Measurements from ENCODE around the gene OR2T35. TPM values are rescaled to one million over a fixed set of nuclear protein-coding genes. Genes with fewer than 3 reads are reported as not detected.
A peak's percentile ranks its signal among the peaks of the same experiment; 100 is the strongest.

OR2T35 gene
- total RNA-seq, 1 experiment from 2014 or later: not detected

- DNase-seq (ENCODE audit: low spot score): no peak
Observed at GRCh38 chr1:248625971-248626370, 19.1 kb downstream of the OR2T35 start.

DNA sequence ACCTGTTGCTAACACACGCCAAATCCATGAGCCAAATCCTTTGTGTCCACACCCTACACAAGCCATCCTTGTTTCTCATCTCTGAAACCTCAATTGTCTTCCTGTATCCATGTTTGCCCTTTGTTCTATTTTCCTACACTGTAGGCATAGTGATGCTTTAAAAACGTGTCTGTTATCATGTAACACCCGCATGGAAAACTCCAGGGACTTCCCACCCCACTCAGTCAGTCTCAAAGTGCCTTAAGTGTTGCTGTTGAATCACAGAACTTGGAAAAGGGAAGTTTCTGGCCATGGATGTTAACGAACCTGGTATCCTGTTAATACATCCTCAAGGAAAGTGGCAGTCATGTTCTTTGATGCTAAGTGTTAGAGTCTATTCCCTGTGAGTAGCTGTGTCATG is 19.9 kb downstream of the OR2T35 start:
- DNase-seq (ENCODE audit: low spot score): no peak

DNA sequence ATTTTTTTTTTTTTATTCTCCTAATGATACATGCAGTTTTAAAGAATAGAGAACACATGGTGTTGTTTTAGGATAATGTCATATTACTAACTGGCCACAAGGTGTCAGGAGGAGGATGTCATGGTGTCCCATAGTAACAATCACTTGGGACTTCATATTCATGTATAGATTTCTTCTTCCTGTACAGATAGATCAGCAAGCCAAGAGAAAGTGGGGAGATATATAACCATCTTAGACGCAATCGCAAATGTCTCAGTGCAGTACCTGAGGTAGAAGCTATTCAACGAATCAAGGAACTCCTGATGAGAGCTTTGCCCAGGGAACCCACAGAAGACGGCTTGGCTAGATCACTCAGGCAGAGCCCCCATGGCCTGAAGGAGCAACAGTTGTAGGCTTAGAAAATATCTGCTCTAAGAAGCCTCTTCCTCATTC is 22.5 kb downstream of the OR2T35 start:
- DNase-seq (ENCODE audit: low spot score): peak; percentile 56

DNA sequence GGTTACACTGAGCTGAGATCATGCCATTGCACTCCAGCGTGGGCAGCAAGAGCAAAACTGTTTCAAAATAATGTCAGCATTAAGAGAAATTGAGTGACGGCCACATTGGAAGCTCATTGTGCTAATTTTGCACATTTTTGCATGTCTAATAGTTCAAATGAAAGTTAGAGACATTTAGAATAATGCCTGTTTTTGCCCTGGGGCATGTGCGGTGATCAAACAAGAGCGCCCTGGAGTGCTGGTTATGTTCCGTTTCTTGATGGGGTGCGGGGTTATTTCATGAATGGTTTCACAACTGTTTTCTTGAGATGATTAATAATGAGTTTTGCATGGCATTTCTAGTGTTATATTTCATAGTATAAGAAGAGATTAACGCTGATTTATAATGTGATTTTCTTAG is 23.3 kb downstream of the OR2T35 start:
- DNase-seq (ENCODE audit: low spot score): no peak

DNA sequence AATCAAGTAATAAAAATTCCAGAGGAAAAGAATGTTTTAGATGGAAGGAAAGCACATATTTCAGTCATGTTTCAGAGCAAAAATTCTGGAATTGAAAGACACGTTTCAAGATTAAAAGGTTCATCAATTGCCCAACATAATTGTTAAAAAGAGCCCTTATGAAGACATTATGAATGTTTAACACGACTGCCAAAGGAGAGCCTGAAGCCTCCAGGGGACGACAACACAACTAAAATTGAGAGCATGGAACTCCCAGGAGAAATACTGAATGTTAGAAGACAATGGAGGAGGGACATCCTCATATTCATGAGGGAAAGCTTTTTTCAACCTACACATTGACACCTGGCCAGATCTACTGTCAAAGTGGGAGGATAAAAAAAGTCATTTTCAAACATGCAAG is 26.2 kb downstream of the OR2T35 start:
- DNase-seq (ENCODE audit: low spot score): peak; percentile 58

GRCh38 chr1:248618119-248618518 is 27.0 kb downstream of the OR2T35 start:
- DNase-seq (ENCODE audit: low spot score): no peak

- no peak for DNase-seq (ENCODE audit: low spot score)
Observed at GRCh38 chr1:248613742-248614141, 31.3 kb downstream of the OR2T35 start.

DNA sequence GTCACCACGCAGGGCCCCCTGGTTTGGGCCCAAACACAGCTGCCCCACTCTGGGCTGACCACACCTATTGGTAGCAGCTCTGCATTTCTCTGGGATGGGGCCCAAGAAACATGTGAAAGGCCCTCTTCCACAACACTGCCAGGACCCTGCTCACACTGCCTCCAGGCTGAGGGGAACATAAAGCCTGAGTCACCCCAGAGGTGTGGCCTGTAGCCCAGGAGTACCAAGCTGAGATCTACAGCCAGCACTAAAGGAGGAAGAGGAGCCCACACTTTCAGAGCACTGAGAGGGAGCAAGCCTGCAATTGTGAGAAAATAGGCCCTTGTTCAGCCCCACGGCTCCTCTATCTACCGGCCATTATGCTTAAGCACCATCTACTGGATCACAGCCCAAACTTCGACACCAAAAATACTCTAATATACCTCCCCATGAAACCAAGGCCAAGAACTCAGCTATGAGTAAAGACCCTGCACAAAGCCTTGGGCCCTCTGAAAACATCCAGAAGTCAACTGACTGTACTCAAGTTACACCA is 33.1 kb downstream of the OR2T35 start:
- no peak for DNase-seq (ENCODE audit: low spot score)

DNA sequence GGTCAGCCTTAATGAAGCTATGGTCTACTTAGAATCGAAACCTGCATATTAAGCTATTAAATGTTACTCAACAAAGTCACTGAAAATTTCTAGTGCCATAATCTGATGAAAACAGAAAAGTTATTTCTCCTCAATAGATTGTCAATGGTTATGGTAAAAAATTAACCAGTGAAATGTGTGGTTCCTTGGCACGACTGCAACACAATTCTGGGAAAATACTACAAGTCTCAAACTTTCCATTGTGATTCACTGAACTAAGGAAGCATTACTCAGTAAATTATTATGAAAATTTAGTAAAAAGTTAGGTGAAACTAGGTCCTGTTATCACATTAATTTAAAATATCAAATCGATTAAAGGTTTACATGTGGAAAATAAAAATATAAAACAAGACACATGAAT is 34.8 kb downstream of the OR2T35 start:
- no peak for DNase-seq (ENCODE audit: low spot score)

GRCh38 chr1:248599396-248599795 is 45.7 kb downstream of the OR2T35 start:
- no peak for DNase-seq (ENCODE audit: low spot score)

GRCh38 chr1:248597589-248597988 is 47.5 kb downstream of the OR2T35 start, which contains the start of gene OR2T10:
TSS of gene OR2T10 (minus strand) at chr1:248597700. CDS start at chr1:248593768, 3,932 bp downstream.
- DNase-seq (ENCODE audit: low spot score): no peak

DNA sequence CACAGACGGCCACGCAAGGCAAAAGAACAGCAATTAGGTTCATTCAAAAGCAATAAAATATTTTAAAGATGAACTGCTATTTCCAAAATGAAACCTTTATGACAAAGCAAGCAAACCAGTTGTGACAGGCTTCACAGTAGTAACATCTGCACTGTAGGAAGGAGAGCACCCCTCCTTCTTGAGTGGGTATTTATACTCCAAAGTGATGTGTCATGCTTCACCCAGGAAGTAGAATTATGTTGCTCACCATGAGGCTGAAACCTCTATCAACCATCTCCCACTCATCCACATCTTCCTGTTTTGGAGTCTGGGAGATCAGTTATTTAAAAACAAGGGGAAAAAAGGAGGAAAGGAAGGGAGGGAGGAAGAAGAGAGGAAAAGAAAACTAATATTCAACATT is 48.5 kb downstream of the OR2T35 start:
- no peak for DNase-seq (ENCODE audit: low spot score)

DNA sequence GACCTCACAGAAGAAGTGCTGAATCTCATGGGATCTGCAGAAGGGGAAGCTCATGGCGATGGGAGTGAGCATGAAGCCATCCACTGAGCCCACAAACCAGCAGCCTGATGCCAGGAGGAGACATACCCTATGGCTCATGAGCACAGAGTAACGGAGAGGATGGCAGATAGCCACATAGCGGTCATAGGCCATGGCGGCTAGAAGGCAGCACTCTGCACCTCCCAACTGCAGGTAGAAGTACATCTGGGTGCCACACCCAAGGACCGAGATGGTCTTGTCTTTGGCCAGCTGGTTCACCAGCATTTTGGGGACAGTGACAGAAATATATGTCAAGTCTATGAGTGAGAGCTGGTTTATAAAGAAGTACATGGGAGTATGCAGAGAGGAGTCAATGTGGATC is 51.9 kb downstream of the OR2T35 start:
- no peak for DNase-seq (ENCODE audit: low spot score)

GRCh38 chr1:248592655-248593054 is 52.4 kb downstream of the OR2T35 start:
- no peak for DNase-seq (ENCODE audit: low spot score)

DNA sequence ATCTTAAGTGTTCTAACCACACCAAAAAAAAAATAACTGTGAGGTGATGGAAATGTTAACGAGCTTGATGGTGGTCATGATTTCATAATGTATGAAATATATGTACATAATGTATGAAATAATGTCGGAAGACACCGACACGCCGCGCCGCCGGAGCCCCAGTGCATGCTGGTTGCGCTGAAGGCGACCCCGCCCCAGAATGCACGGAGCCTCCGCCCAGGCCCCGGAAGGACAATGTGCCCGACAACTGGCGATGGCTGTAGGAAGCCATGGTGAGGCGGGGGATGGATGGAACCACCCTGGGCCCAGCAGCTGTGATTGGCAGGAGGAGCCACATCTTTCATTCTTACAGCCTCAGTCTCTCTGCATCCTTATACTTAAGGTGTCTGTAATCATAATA is 55.0 kb downstream of the OR2T35 start:
- no peak for DNase-seq (ENCODE audit: low spot score)

DNA sequence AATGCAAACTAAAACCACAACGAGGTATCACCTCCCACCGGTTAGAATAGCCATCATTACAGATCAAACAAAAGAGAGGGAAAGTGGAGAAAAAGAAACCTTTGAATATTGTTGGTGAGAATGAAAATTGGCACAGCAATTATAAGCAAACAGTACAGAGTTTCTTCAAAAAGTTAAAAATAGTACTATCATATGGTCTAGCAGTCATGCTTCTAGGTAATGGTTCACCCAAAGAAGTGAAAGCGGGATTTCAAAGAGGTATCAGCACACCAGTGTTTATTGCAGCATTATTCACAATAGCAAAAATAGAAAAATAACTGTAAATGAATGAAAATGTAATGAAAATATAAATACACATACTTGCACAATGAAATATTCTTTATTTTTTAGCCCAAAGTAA is 55.7 kb downstream of the OR2T35 start:
- DNase-seq (ENCODE audit: low spot score): no peak

Small RNAs within 50 kb of the gene (small RNA-seq; reads per million reads assigned to genes)
- gene RF00019: not detected

Other genes with a start within 250 kb of the OR2T35 start
- not detected in 2 replicates for gene OR2T1, start 242.2 kb downstream of the OR2T35 start, total RNA-seq (2014; rRNA removed; shearing (Covaris generic))
- gene OR2T2, start 199.6 kb downstream of the OR2T35 start, total RNA-seq (2014; rRNA removed; shearing (Covaris generic)): not detected in 2 replicates
- gene OR2T3, start 171.9 kb downstream of the OR2T35 start, total RNA-seq (2014; rRNA removed; shearing (Covaris generic)): not detected in 2 replicates
- not detected in 2 replicates for gene OR2T5, start 156.7 kb downstream of the OR2T35 start, total RNA-seq (2014; rRNA removed; shearing (Covaris generic))
- gene OR2G6, start 137.2 kb downstream of the OR2T35 start, total RNA-seq (2014; rRNA removed; shearing (Covaris generic)): not detected in 2 replicates
- not detected in 2 replicates for gene OR2T29, start 82.5 kb downstream of the OR2T35 start, total RNA-seq (2014; rRNA removed; shearing (Covaris generic))
- not detected in 2 replicates for gene OR2T34, start 70.5 kb downstream of the OR2T35 start, total RNA-seq (2014; rRNA removed; shearing (Covaris generic))
- gene OR2T10, start 47.6 kb downstream of the OR2T35 start, total RNA-seq (2014; rRNA removed; shearing (Covaris generic)): not detected in 2 replicates
- not detected in 2 replicates for gene OR2T11, start 10.2 kb downstream of the OR2T35 start, total RNA-seq (2014; rRNA removed; shearing (Covaris generic))
- gene OR2T27, start 10.2 kb upstream of the OR2T35 start, total RNA-seq (2014; rRNA removed; shearing (Covaris generic)): not detected in 2 replicates
- not detected in 2 replicates for gene OR14I1, start 57.5 kb upstream of the OR2T35 start, total RNA-seq (2014; rRNA removed; shearing (Covaris generic))
- 2.4 TPM in 1 of 2 replicates, not detected in the other for gene LYPD8, start 110.5 kb upstream of the OR2T35 start, total RNA-seq (2014; rRNA removed; shearing (Covaris generic))
- 23.4 and 23.5 TPM in 2 replicates for gene SH3BP5L, start 180.6 kb upstream of the OR2T35 start, total RNA-seq (2014; rRNA removed; shearing (Covaris generic))
- gene ZNF672, start 192.9 kb upstream of the OR2T35 start, total RNA-seq (2014; rRNA removed; shearing (Covaris generic)): 36.0 and 37.7 TPM in 2 replicates
- gene ZNF692, start 213.8 kb upstream of the OR2T35 start, total RNA-seq (2014; rRNA removed; shearing (Covaris generic)): 57.9 and 58.0 TPM in 2 replicates

Measured in HT-29 (cell line).